Neural cell (in vitro differentiated cells): ENCODE results near the gene TFEB. TPM values are rescaled to one million over a fixed set of nuclear protein-coding genes. Genes with fewer than 3 reads are reported as not detected.

Source experiments
- H2AFZ ChIP-seq: fragments of 200-600, 300-800 bp; sonication (generic), shearing (Covaris generic); 2 replicates; pipeline ENCODE4 v1.6.0; 2014; ENCODE audit warnings: low read depth, mild to moderate bottlenecking, antibody characterized with exemption, low read length, moderate library complexity
- H3F3A ChIP-seq: fragments of 200-600 bp; shearing (Covaris generic); 2 replicates; pipeline ENCODE4 v1.6.1; 2016; ENCODE audit warnings: mild to moderate bottlenecking, moderate library complexity, mixed read lengths, antibody characterized with exemption, low read length; ENCODE audit not compliant: insufficient read depth, poor library complexity, severe bottlenecking
- H3K27ac ChIP-seq: fragments of 200-600, 300-800 bp; sonication (generic), shearing (Covaris generic); 2 replicates; pipeline ENCODE4 v1.5.1; 2014; ENCODE audit warnings: mild to moderate bottlenecking, low read length, moderate library complexity
- H3K27me3 ChIP-seq: fragments of 300-800, 200-600 bp; sonication (generic), shearing (Covaris generic); 2 replicates; pipeline ENCODE4 v1.6.0; 2014; ENCODE audit warnings: mild to moderate bottlenecking, low read depth, low read length, moderate library complexity; ENCODE audit not compliant: insufficient read depth
- H3K36me3 ChIP-seq: fragments of 300-800, 200-600 bp; sonication (generic), shearing (Covaris generic); 2 replicates; pipeline ENCODE4 v1.5.1; 2014; ENCODE audit warnings: mild to moderate bottlenecking, antibody characterized with exemption, low read length, moderate library complexity; ENCODE audit not compliant: insufficient read depth
- H3K4me2 ChIP-seq: fragments of 300-800, 200-600 bp; sonication (generic), shearing (Covaris generic); 2 replicates; pipeline ENCODE4 v1.6.0; 2014; ENCODE audit warnings: mild to moderate bottlenecking, low read length
- H3K4me3 ChIP-seq: fragments of 300-800, 200-600 bp; sonication (generic), shearing (Covaris generic); 2 replicates; pipeline ENCODE4 v1.5.1; 2014; ENCODE audit warnings: mild to moderate bottlenecking, low read length, moderate library complexity
- H3K79me2 ChIP-seq: fragments of 200-600 bp; shearing (Covaris generic); replicated peaks from 2 replicates; pipeline ENCODE4 v1.6.0; 2014; ENCODE audit warnings: mild to moderate bottlenecking, low read length, moderate library complexity; ENCODE audit not compliant: insufficient read depth
- H3K9ac ChIP-seq: fragments of 300-800, 200-600 bp; sonication (generic), shearing (Covaris generic); 2 replicates; pipeline ENCODE4 v1.6.1; 2016; ENCODE audit warnings: mild to moderate bottlenecking, low read length, mixed read lengths
- H3K9me2 ChIP-seq: fragments of 200-600 bp; shearing (Covaris generic); 2 replicates; pipeline ENCODE4 v1.6.1; 2016; ENCODE audit warnings: mild to moderate bottlenecking, low read length, mixed read lengths; ENCODE audit not compliant: insufficient read depth
- H3K9me3 ChIP-seq: fragments of 200-600, 300-800 bp; sonication (generic), shearing (Covaris generic); 2 replicates; pipeline ENCODE4 v1.6.1; 2016; ENCODE audit warnings: mild to moderate bottlenecking, mixed run types, low read length, moderate library complexity, mixed read lengths
- H4K20me1 ChIP-seq: fragments of 200-600 bp; shearing (Covaris generic); 2 replicates; pipeline ENCODE4 v1.6.1; 2016; ENCODE audit warnings: mild to moderate bottlenecking, mixed run types; ENCODE audit not compliant: insufficient read depth
- EP300 ChIP-seq: fragments of 450-650 bp; conservative IDR thresholded peaks from 2 replicates; pipeline ENCODE4 v1.6.1; 2014; ENCODE audit warnings: antibody characterized with exemption, mild to moderate bottlenecking, moderate library complexity; ENCODE audit not compliant: poor library complexity, severe bottlenecking
- EZH2 ChIP-seq: fragments of 200-600, 300-800 bp; shearing (Covaris generic), sonication (generic); IDR thresholded peaks from 2 replicates; pipeline ENCODE4 v1.6.1; 2014; ENCODE audit warnings: antibody characterized with exemption, low read length, borderline replicate concordance, mild to moderate bottlenecking; ENCODE audit not compliant: insufficient read depth, poor library complexity, severe bottlenecking
- MXI1 ChIP-seq: fragments of 450-650 bp; conservative IDR thresholded peaks from 2 replicates; pipeline ENCODE4 v1.6.1; 2014; ENCODE audit warnings: antibody characterized with exemption, mild to moderate bottlenecking; ENCODE audit not compliant: poor library complexity, severe bottlenecking
- POLR2AphosphoS5 ChIP-seq: IDR thresholded peaks from 2 replicates; pipeline ENCODE4 v1.6.1; 2012
- RAD21 ChIP-seq: fragments of 450-650 bp; conservative IDR thresholded peaks from 2 replicates; pipeline ENCODE4 v1.6.1; 2014; ENCODE audit warnings: antibody characterized with exemption, mild to moderate bottlenecking, moderate library complexity
- SMC3 ChIP-seq: fragments of 450-650 bp; conservative IDR thresholded peaks from 2 replicates; pipeline ENCODE4 v1.6.1; 2014; ENCODE audit warnings: antibody characterized with exemption, mild to moderate bottlenecking, moderate library complexity; ENCODE audit not compliant: poor library complexity
- TAF1 ChIP-seq: IDR thresholded peaks from 2 replicates; pipeline ENCODE4 v1.6.1; 2012; ENCODE audit warnings: low read depth
- polyA plus RNA-seq: library from polyadenylated mRNA; depleted of rRNA; stranded (reverse); fragments of >200 nt; gene quantifications from 2 replicates; pipeline ENCODE4 v1.2.3, GENCODE V29; 2014
- TF ChIP-seq, protein P1 (sequence below): fragments of 450-650 bp; IDR thresholded peaks from 2 replicates; pipeline ENCODE4 v1.5.1; 2014; ENCODE audit warnings: antibody characterized with exemption, mild to moderate bottlenecking, moderate library complexity; ENCODE audit not compliant: poor library complexity, severe bottlenecking
- TF ChIP-seq, protein P2 (sequence below): IDR thresholded peaks from 2 replicates; pipeline ENCODE4 v1.6.1; 2012; ENCODE audit warnings: borderline replicate concordance

TFEB gene
- polyA plus RNA-seq, 1 donor from 2014 or later = 0.24 TPM

DNA sequence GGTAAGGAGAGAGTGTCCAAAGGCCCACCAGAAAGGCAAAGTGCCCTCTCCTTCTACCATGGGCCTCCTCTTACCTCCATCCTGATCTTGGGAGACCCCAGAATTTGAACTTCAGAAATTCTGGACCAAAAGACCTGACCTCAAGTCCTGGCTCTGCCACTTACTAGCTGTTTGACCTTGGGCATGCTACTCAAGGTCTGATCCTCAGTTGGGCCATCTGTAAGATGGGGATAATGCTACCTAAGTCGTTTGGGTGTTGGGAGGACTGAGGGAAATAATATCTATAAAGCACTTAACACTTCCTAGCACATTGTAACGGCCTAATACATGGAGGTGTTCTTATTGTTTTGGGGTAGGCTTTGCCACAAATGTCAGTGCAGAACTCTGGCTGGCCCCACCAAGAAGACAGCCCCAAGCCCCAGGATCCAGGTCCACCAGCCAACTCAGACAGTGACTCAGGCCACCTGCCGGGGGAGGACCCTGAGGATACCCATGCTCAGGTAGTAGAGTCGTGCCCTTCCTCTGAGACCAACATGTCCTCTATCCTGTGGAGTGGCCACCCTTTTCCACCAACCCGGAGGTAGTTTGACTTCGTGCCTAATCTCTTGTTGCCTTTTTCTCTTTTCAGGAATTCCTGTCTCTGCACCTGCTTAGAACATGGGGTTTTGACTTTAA, 47.8 kb upstream of the TFEB start:
- Histone ChIP-seq H3K27me3 (no peaks in the 10 kb centered on the region), H3K9me2 (no peaks in the 10 kb centered on the region), H3K4me3 (no peak overlapping the region), H3F3A (no peaks in the 10 kb centered on the region), H3K79me2 (peaks cover 3% of the 10 kb centered on the region), H2AFZ (no peak overlapping the region), H3K27ac (no peak overlapping the region), H3K4me2 (no peak overlapping the region), H4K20me1 (no peaks in the 10 kb centered on the region), H3K36me3 (no peaks in the 10 kb centered on the region), H3K9ac (no peak overlapping the region), H3K9me3 (no peaks in the 10 kb centered on the region)
- TF ChIP-seq EP300 (no peak), MXI1 (no peak), TAF1 (no peak), SMC3 (no peak), RAD21 (no peak), POLR2AphosphoS5 (no peak), EZH2 (no peak)
- TF ChIP-seq, protein P1, sequence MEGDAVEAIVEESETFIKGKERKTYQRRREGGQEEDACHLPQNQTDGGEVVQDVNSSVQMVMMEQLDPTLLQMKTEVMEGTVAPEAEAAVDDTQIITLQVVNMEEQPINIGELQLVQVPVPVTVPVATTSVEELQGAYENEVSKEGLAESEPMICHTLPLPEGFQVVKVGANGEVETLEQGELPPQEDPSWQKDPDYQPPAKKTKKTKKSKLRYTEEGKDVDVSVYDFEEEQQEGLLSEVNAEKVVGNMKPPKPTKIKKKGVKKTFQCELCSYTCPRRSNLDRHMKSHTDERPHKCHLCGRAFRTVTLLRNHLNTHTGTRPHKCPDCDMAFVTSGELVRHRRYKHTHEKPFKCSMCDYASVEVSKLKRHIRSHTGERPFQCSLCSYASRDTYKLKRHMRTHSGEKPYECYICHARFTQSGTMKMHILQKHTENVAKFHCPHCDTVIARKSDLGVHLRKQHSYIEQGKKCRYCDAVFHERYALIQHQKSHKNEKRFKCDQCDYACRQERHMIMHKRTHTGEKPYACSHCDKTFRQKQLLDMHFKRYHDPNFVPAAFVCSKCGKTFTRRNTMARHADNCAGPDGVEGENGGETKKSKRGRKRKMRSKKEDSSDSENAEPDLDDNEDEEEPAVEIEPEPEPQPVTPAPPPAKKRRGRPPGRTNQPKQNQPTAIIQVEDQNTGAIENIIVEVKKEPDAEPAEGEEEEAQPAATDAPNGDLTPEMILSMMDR = no peak
- TF ChIP-seq, protein P2, sequence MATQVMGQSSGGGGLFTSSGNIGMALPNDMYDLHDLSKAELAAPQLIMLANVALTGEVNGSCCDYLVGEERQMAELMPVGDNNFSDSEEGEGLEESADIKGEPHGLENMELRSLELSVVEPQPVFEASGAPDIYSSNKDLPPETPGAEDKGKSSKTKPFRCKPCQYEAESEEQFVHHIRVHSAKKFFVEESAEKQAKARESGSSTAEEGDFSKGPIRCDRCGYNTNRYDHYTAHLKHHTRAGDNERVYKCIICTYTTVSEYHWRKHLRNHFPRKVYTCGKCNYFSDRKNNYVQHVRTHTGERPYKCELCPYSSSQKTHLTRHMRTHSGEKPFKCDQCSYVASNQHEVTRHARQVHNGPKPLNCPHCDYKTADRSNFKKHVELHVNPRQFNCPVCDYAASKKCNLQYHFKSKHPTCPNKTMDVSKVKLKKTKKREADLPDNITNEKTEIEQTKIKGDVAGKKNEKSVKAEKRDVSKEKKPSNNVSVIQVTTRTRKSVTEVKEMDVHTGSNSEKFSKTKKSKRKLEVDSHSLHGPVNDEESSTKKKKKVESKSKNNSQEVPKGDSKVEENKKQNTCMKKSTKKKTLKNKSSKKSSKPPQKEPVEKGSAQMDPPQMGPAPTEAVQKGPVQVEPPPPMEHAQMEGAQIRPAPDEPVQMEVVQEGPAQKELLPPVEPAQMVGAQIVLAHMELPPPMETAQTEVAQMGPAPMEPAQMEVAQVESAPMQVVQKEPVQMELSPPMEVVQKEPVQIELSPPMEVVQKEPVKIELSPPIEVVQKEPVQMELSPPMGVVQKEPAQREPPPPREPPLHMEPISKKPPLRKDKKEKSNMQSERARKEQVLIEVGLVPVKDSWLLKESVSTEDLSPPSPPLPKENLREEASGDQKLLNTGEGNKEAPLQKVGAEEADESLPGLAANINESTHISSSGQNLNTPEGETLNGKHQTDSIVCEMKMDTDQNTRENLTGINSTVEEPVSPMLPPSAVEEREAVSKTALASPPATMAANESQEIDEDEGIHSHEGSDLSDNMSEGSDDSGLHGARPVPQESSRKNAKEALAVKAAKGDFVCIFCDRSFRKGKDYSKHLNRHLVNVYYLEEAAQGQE = no peak

DNA sequence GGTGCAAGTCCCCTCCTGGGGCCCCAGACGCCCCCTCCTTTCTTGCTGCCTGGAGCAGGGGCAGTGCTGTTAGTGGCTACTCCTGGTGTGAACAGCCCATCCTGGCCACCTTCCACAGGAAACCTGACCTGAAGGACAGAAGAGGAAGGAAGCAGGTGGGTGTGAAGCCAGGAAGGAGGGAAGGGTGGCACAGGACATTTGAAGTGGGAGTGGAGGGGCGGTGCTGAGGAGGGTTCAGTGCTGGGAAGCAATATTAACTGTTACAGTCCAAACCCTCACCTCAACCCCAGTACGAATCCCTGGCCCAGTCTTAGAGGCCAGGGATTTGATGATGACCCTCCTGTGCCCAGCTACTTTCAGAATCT, 45.9 kb upstream of the TFEB start:
- H3F3A ChIP-seq = no peaks in the 10 kb centered on the region
- peak overlapping the region; percentile 79 for H3K9ac ChIP-seq
- no peaks in the 10 kb centered on the region for H3K27me3 ChIP-seq
- no peak overlapping the region for H3K4me2 ChIP-seq
- no peak overlapping the region for H3K27ac ChIP-seq
- H3K79me2 ChIP-seq = no peaks in the 10 kb centered on the region
- no peaks in the 10 kb centered on the region for H3K36me3 ChIP-seq
- H3K9me3 ChIP-seq = no peaks in the 10 kb centered on the region
- no peak for TF ChIP-seq EZH2
- TF ChIP-seq, protein P2 = no peak
- H2AFZ ChIP-seq = no peak overlapping the region
- H3K4me3 ChIP-seq = peak overlapping the region; percentile 86
- H3K9me2 ChIP-seq = no peaks in the 10 kb centered on the region
- H4K20me1 ChIP-seq = no peaks in the 10 kb centered on the region
